Kasumi-1 (cell line): Measurements from ENCODE around the gene EDC4.
A peak's percentile ranks its signal among the peaks of the same experiment; 100 is the strongest.
"Not testable (repeated sequence)": the region's sequence is repeated elsewhere in the genome, so short reads cannot be mapped to it uniquely, and the experiment has no call there.

Experiments used
- DNase-seq, 2 experiments: peaks; one replicate each; lab custom pipeline; 2025; lab: John Stamatoyannopoulos, UW

EDC4 gene

GRCh38 chr16:67872631-67873434 lies at the start of gene EDC4:
Gene EDC4 (plus strand): TSS chr16:67873052. CDS start chr16:67873262, 210 bp downstream.
- DNase-seq = peak; percentile 46 to 64

GRCh38 chr16:67825119-67825518 lies 47.7 kb upstream of the EDC4 start:
- DNase-seq = no peak

GRCh38 chr16:67825906-67826305 lies 46.9 kb upstream of the EDC4 start:
- DNase-seq = no peak

GRCh38 chr16:67828651-67829050 lies 44.2 kb upstream of the EDC4 start:
- no peak for DNase-seq

GRCh38 chr16:67833030-67833414 lies 39.8 kb upstream of the EDC4 start:
- DNase-seq = peak in 1 of 2 experiments; percentile 20

- DNase-seq = peak; percentile 86 to 94
These were observed 39.2 kb upstream of the EDC4 start for GRCh38 chr16:67833415-67834241.

- no peak for DNase-seq
These were observed 38.6 kb upstream of the EDC4 start for GRCh38 chr16:67834242-67834614.

GRCh38 chr16:67837190-67837589 lies 35.7 kb upstream of the EDC4 start:
- DNase-seq = not testable (repeated sequence)

- no peak for DNase-seq
These were observed 35.0 kb upstream of the EDC4 start for GRCh38 chr16:67837811-67838210.

GRCh38 chr16:67841198-67841815 lies 31.5 kb upstream of the EDC4 start:
- DNase-seq = peak in 1 of 2 experiments; percentile 37

- peak; percentile 98 for DNase-seq
These were observed 30.9 kb upstream of the EDC4 start, which contains the start of gene THAP11 for GRCh38 chr16:67841816-67842508. Gene THAP11 (plus strand): TSS chr16:67842320. CDS start chr16:67842555, 235 bp downstream.

GRCh38 chr16:67842509-67843342 lies 30.1 kb upstream of the EDC4 start:
- DNase-seq = peak; percentile 37 to 50

- no peak for DNase-seq
These were observed 29.5 kb upstream of the EDC4 start for GRCh38 chr16:67843343-67843765.

- DNase-seq = no peak
These were observed 28.4 kb upstream of the EDC4 start for GRCh38 chr16:67844497-67844896.

- DNase-seq = no peak
These were observed 27.4 kb upstream of the EDC4 start for GRCh38 chr16:67845291-67846062.

GRCh38 chr16:67846063-67846319 lies 26.9 kb upstream of the EDC4 start:
- no peak for DNase-seq

GRCh38 chr16:67846320-67847063 lies 26.4 kb upstream of the EDC4 start, which contains the start of gene NUTF2:
Gene NUTF2 (plus strand): TSS chr16:67846933. CDS start chr16:67865131, 18,198 bp downstream.
- DNase-seq = peak; percentile 92 to 93

- peak; percentile 41 to 48 for DNase-seq
These were observed 25.6 kb upstream of the EDC4 start, which contains the start of gene CENPT for GRCh38 chr16:67847064-67847861. Gene CENPT (minus strand): TSS chr16:67847693. CDS start chr16:67833859, 13,834 bp downstream.

- no peak for DNase-seq
These were observed 24.7 kb upstream of the EDC4 start for GRCh38 chr16:67848118-67848517.
